ENCODE measurements around the gene RNF148.

RNF148 gene

GRCh38 chr7:122695816-122696215, 6.9 kb downstream of the RNF148 start:
- no peak overlapping the region for H3K4me3 ChIP-seq (ENCODE audit: control insufficient read depth, low read depth, low read length)
- no peak for TF ChIP-seq CTCF (IDR thresholded peaks at IDR 0.05; ENCODE audit: control insufficient read depth, insufficient read depth, low read depth, low read length, missing control alignments)
- no peak for DNase-seq (ENCODE audit: low read depth)

- TF ChIP-seq CTCF (IDR thresholded peaks at IDR 0.05; ENCODE audit: control insufficient read depth, insufficient read depth, low read depth, low read length, missing control alignments), result no peak
- H3K4me3 ChIP-seq (ENCODE audit: control insufficient read depth, low read depth, low read length), result no peak overlapping the region
- DNase-seq (ENCODE audit: low read depth), result no peak
These were observed 8.0 kb downstream of the RNF148 start for GRCh38 chr7:122694697-122695096.

GRCh38 chr7:122692769-122693309, 9.9 kb downstream of the RNF148 start:
- H3K4me3 ChIP-seq (ENCODE audit: control insufficient read depth, low read depth, low read length), result no peak overlapping the region
- no peak for DNase-seq (ENCODE audit: low read depth)
- TF ChIP-seq CTCF (IDR thresholded peaks at IDR 0.05; ENCODE audit: control insufficient read depth, insufficient read depth, low read depth, low read length, missing control alignments), result no peak

GRCh38 chr7:122691569-122692235, 11.0 kb downstream of the RNF148 start:
- TF ChIP-seq CTCF (IDR thresholded peaks at IDR 0.05; ENCODE audit: control insufficient read depth, insufficient read depth, low read depth, low read length, missing control alignments), result no peak
- DNase-seq (ENCODE audit: low read depth), result no peak
- H3K4me3 ChIP-seq (ENCODE audit: control insufficient read depth, low read depth, low read length), result no peak overlapping the region

GRCh38 chr7:122689346-122690109, 13.2 kb downstream of the RNF148 start:
- no peak overlapping the region for H3K4me3 ChIP-seq (ENCODE audit: control insufficient read depth, low read depth, low read length)
- DNase-seq (ENCODE audit: low read depth), result no peak
- TF ChIP-seq CTCF (IDR thresholded peaks at IDR 0.05; ENCODE audit: control insufficient read depth, insufficient read depth, low read depth, low read length, missing control alignments), result no peak

- H3K4me3 ChIP-seq (ENCODE audit: control insufficient read depth, low read depth, low read length), result no peak overlapping the region
- no peak for TF ChIP-seq CTCF (IDR thresholded peaks at IDR 0.05; ENCODE audit: control insufficient read depth, insufficient read depth, low read depth, low read length, missing control alignments)
- no peak for DNase-seq (ENCODE audit: low read depth)
These were observed 14.2 kb downstream of the RNF148 start for GRCh38 chr7:122688400-122688998.
